ENCODE measurements around the gene RMND1.

DNA sequence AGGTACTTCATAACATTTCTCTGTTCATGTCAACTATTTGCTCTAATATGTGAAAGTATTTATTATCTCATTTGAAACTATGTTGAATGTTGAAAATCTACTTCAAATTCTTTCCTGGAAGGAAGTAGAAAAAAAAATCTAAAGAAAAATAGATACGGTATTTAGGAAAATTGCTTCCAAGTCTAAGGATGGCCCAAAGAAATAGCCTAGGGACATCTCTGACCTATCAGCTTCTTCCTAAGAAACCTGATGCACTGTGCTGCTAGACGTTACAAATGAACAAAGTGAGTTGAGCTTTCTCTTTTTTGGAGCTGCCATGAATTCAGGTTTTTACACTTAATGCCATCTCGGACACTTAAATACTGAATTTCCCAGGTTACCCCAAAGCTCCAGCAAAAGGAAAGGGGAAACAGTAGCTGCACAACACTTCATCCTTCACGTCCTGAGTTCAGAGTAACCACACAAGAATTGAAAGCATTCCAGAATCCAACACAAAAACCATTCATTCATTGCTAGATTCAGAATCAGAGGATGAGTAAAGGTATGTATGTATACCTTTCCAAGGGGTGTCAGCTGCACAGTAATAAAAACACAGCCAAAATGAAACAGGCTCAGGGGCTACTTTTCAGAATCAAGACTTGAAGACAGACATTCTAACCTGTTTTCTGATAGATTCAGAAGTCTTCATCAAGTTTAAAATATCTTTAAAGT, 7.9 kb downstream of the RMND1 start:
- TF ChIP-seq ELF4 (CRISPR knock-in tag; IDR thresholded peaks at IDR 0.05; ENCODE audit: low read depth), result no peak
- TF ChIP-seq, protein P1, sequence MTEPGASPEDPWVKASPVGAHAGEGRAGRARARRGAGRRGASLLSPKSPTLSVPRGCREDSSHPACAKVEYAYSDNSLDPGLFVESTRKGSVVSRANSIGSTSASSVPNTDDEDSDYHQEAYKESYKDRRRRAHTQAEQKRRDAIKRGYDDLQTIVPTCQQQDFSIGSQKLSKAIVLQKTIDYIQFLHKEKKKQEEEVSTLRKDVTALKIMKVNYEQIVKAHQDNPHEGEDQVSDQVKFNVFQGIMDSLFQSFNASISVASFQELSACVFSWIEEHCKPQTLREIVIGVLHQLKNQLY (CRISPR knock-in tag; IDR thresholded peaks at IDR 0.05), result no peak
- TF ChIP-seq, protein P2, sequence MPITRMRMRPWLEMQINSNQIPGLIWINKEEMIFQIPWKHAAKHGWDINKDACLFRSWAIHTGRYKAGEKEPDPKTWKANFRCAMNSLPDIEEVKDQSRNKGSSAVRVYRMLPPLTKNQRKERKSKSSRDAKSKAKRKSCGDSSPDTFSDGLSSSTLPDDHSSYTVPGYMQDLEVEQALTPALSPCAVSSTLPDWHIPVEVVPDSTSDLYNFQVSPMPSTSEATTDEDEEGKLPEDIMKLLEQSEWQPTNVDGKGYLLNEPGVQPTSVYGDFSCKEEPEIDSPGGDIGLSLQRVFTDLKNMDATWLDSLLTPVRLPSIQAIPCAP (CRISPR knock-in tag; IDR thresholded peaks at IDR 0.05), result no peak
- TF ChIP-seq, protein P3, sequence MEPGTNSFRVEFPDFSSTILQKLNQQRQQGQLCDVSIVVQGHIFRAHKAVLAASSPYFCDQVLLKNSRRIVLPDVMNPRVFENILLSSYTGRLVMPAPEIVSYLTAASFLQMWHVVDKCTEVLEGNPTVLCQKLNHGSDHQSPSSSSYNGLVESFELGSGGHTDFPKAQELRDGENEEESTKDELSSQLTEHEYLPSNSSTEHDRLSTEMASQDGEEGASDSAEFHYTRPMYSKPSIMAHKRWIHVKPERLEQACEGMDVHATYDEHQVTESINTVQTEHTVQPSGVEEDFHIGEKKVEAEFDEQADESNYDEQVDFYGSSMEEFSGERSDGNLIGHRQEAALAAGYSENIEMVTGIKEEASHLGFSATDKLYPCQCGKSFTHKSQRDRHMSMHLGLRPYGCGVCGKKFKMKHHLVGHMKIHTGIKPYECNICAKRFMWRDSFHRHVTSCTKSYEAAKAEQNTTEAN (CRISPR knock-in tag; IDR thresholded peaks at IDR 0.05), result no peak
- TF ChIP-seq, protein P4, sequence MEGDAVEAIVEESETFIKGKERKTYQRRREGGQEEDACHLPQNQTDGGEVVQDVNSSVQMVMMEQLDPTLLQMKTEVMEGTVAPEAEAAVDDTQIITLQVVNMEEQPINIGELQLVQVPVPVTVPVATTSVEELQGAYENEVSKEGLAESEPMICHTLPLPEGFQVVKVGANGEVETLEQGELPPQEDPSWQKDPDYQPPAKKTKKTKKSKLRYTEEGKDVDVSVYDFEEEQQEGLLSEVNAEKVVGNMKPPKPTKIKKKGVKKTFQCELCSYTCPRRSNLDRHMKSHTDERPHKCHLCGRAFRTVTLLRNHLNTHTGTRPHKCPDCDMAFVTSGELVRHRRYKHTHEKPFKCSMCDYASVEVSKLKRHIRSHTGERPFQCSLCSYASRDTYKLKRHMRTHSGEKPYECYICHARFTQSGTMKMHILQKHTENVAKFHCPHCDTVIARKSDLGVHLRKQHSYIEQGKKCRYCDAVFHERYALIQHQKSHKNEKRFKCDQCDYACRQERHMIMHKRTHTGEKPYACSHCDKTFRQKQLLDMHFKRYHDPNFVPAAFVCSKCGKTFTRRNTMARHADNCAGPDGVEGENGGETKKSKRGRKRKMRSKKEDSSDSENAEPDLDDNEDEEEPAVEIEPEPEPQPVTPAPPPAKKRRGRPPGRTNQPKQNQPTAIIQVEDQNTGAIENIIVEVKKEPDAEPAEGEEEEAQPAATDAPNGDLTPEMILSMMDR (IDR thresholded peaks at IDR 0.05), result no peak
- TF ChIP-seq TEAD4 (CRISPR knock-in tag; IDR thresholded peaks at IDR 0.05), result no peak
- TF ChIP-seq, protein P5, sequence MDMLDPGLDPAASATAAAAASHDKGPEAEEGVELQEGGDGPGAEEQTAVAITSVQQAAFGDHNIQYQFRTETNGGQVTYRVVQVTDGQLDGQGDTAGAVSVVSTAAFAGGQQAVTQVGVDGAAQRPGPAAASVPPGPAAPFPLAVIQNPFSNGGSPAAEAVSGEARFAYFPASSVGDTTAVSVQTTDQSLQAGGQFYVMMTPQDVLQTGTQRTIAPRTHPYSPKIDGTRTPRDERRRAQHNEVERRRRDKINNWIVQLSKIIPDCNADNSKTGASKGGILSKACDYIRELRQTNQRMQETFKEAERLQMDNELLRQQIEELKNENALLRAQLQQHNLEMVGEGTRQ (CRISPR knock-in tag; IDR thresholded peaks at IDR 0.05), result no peak
- TF ChIP-seq SP1 (CRISPR knock-in tag; conservative IDR thresholded peaks at IDR 0.05), result no peak
- TF ChIP-seq CREM (CRISPR knock-in tag; IDR thresholded peaks at IDR 0.05), result no peak
- TF ChIP-seq, protein P6, sequence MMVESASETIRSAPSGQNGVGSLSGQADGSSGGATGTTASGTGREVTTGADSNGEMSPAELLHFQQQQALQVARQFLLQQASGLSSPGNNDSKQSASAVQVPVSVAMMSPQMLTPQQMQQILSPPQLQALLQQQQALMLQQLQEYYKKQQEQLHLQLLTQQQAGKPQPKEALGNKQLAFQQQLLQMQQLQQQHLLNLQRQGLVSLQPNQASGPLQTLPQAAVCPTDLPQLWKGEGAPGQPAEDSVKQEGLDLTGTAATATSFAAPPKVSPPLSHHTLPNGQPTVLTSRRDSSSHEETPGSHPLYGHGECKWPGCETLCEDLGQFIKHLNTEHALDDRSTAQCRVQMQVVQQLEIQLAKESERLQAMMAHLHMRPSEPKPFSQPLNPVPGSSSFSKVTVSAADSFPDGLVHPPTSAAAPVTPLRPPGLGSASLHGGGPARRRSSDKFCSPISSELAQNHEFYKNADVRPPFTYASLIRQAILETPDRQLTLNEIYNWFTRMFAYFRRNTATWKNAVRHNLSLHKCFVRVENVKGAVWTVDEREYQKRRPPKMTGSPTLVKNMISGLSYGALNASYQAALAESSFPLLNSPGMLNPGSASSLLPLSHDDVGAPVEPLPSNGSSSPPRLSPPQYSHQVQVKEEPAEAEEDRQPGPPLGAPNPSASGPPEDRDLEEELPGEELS (CRISPR knock-in tag; IDR thresholded peaks at IDR 0.05), result no peak
- no peak for TF ChIP-seq ZNF138 (CRISPR knock-in tag; conservative IDR thresholded peaks at IDR 0.05)
- TF ChIP-seq, protein P7, sequence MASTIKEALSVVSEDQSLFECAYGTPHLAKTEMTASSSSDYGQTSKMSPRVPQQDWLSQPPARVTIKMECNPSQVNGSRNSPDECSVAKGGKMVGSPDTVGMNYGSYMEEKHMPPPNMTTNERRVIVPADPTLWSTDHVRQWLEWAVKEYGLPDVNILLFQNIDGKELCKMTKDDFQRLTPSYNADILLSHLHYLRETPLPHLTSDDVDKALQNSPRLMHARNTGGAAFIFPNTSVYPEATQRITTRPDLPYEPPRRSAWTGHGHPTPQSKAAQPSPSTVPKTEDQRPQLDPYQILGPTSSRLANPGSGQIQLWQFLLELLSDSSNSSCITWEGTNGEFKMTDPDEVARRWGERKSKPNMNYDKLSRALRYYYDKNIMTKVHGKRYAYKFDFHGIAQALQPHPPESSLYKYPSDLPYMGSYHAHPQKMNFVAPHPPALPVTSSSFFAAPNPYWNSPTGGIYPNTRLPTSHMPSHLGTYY (CRISPR knock-in tag; IDR thresholded peaks at IDR 0.05), result no peak
- TF ChIP-seq, protein P8, sequence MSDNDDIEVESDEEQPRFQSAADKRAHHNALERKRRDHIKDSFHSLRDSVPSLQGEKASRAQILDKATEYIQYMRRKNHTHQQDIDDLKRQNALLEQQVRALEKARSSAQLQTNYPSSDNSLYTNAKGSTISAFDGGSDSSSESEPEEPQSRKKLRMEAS (CRISPR knock-in tag; IDR thresholded peaks at IDR 0.05), result no peak
- TF ChIP-seq, protein P9, sequence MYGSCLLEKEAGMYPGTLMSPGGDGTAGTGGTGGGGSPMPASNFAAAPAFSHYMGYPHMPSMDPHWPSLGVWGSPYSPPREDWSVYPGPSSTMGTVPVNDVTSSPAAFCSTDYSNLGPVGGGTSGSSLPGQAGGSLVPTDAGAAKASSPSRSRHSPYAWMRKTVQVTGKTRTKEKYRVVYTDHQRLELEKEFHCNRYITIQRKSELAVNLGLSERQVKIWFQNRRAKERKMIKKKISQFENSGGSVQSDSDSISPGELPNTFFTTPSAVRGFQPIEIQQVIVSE (CRISPR knock-in tag; IDR thresholded peaks at IDR 0.05; ENCODE audit: borderline replicate concordance), result no peak

Data from WTC11 (cell line).